ENCODE measurements around the gene ITGBL1. TPM values are rescaled to one million over a fixed set of nuclear protein-coding genes. Genes with fewer than 3 reads are reported as not detected.
A peak's percentile ranks its signal among the peaks of the same experiment; 100 is the strongest.

Gene ITGBL1
- total and polyA plus RNA-seq, 7 donors: 0.44 to 5.7 (median 1.7) TPM

- Histone ChIP-seq H3K4me3 (no peak overlapping the region), H3K9me3 (no peaks in the 10 kb centered on the region), H3K27ac (no peak overlapping the region), H3K36me3 (ENCODE audit: insufficient read depth in 1 of 2, low read depth in 1 of 2) (no peaks in the 10 kb centered on the region), H3K4me1 (no peaks in the 10 kb centered on the region), H3K27me3 (ENCODE audit: insufficient read depth in 3 of 3, low read length in 2 of 3) (no peaks in the 10 kb centered on the region)
- DNase-seq (no peak), ATAC-seq (no peak)
- intact Hi-C loops (cut with DNase I): no loop called here
- 26 to 48% (median 31%) methylated on average over 1 of the region's 1 CpG for WGBS, 3 donors
- TF ChIP-seq, protein P1, sequence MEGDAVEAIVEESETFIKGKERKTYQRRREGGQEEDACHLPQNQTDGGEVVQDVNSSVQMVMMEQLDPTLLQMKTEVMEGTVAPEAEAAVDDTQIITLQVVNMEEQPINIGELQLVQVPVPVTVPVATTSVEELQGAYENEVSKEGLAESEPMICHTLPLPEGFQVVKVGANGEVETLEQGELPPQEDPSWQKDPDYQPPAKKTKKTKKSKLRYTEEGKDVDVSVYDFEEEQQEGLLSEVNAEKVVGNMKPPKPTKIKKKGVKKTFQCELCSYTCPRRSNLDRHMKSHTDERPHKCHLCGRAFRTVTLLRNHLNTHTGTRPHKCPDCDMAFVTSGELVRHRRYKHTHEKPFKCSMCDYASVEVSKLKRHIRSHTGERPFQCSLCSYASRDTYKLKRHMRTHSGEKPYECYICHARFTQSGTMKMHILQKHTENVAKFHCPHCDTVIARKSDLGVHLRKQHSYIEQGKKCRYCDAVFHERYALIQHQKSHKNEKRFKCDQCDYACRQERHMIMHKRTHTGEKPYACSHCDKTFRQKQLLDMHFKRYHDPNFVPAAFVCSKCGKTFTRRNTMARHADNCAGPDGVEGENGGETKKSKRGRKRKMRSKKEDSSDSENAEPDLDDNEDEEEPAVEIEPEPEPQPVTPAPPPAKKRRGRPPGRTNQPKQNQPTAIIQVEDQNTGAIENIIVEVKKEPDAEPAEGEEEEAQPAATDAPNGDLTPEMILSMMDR (IDR thresholded peaks at IDR 0.05): no peak
Measured at GRCh38 chr13:101552286-101552685, 99.8 kb downstream of the ITGBL1 start.

DNA sequence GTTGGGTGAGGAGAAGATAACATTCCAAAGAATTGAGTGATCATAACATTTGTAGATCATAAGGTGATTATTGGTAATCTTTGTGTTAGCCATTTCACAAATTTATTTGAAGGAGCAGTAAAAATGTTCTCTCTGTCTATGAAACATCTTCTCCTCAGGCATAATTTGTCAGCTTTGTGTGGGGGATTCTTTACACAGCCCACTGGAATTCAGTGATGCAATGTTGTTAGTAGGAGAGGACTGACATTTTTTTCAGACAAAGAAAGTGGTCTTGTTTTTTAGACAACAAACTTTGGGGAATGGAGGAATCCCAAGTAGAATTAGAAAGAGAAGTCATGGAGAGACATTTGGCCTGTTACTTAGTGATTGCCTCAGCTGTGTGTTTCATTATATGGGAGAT, 100.3 kb downstream of the ITGBL1 start:
- Histone ChIP-seq H3K27ac (no peak overlapping the region), H3K9me3 (no peaks in the 10 kb centered on the region), H3K4me3 (no peak overlapping the region), H3K4me1 (no peaks in the 10 kb centered on the region), H3K36me3 (ENCODE audit: insufficient read depth in 1 of 2, low read depth in 1 of 2) (no peaks in the 10 kb centered on the region), H3K27me3 (ENCODE audit: insufficient read depth in 3 of 3, low read length in 2 of 3) (no peaks in the 10 kb centered on the region)
- DNase-seq: no peak
- intact Hi-C loops (cut with DNase I): no loop called here
- no peak for ATAC-seq
- TF ChIP-seq, protein P1 (IDR thresholded peaks at IDR 0.05): no peak

GRCh38 chr13:101554420-101555125, 102.1 kb downstream of the ITGBL1 start:
- no peaks in the 10 kb centered on the region for H3K4me1 ChIP-seq
- no peak overlapping the region for H3K4me3 ChIP-seq
- H3K27me3 ChIP-seq (ENCODE audit: insufficient read depth in 3 of 3, low read length in 2 of 3): no peaks in the 10 kb centered on the region
- no peak for DNase-seq
- TF ChIP-seq, protein P1 (IDR thresholded peaks at IDR 0.05): no peak
- intact Hi-C loops (cut with DNase I): no loop called here
- no peak overlapping the region for H3K27ac ChIP-seq
- H3K9me3 ChIP-seq: no peaks in the 10 kb centered on the region
- WGBS, 3 donors: 76 to 85% (median 82%) methylated on average over 2 of the region's 2 CpGs
- ATAC-seq: no peak
- H3K36me3 ChIP-seq (ENCODE audit: insufficient read depth in 1 of 2, low read depth in 1 of 2): no peaks in the 10 kb centered on the region

- no peak overlapping the region for H3K27ac ChIP-seq
- no peak for ATAC-seq
- H3K36me3 ChIP-seq (ENCODE audit: insufficient read depth in 1 of 2, low read depth in 1 of 2): no peaks in the 10 kb centered on the region
- H3K9me3 ChIP-seq: no peaks in the 10 kb centered on the region
- H3K27me3 ChIP-seq (ENCODE audit: insufficient read depth in 3 of 3, low read length in 2 of 3): no peaks in the 10 kb centered on the region
- no peaks in the 10 kb centered on the region for H3K4me1 ChIP-seq
- TF ChIP-seq, protein P1 (IDR thresholded peaks at IDR 0.05): no peak
- no peak overlapping the region for H3K4me3 ChIP-seq
- DNase-seq: no peak
- intact Hi-C loops (cut with DNase I): no loop called here
Measured at GRCh38 chr13:101555610-101556009, 103.1 kb downstream of the ITGBL1 start.

GRCh38 chr13:101556676-101557123, 104.2 kb downstream of the ITGBL1 start:
- no peak overlapping the region for H3K27ac ChIP-seq
- TF ChIP-seq, protein P1 (IDR thresholded peaks at IDR 0.05): no peak
- H3K4me1 ChIP-seq: no peaks in the 10 kb centered on the region
- no peaks in the 10 kb centered on the region for H3K9me3 ChIP-seq
- WGBS, 3 donors: 49 to 74% (median 57%) methylated on average over 3 of the region's 3 CpGs
- no peaks in the 10 kb centered on the region for H3K36me3 ChIP-seq (ENCODE audit: insufficient read depth in 1 of 2, low read depth in 1 of 2)
- intact Hi-C loops (cut with DNase I): no loop called here
- no peak overlapping the region for H3K4me3 ChIP-seq
- no peaks in the 10 kb centered on the region for H3K27me3 ChIP-seq (ENCODE audit: insufficient read depth in 3 of 3, low read length in 2 of 3)
- peak; percentile 36 to 78 (median 60) for ATAC-seq
- peak; percentile 23 to 51 for DNase-seq
